Lung (tissue), 12 donors: ENCODE results near the gene MTUS2. TPM values are rescaled to one million over a fixed set of nuclear protein-coding genes. Genes with fewer than 3 reads are reported as not detected.

Experiments
- ATAC-seq: fragments of 200-7000 bp; cut with Tn5 transposase; one replicate; pipeline ENCODE4 v1.9.1; 2020; ENCODE audit warnings: moderate number of reproducible peaks; ENCODE audit not compliant: insufficient read depth, low FRiP score
- DNase-seq, 3 donors: peaks; one replicate each; pipeline ENCODE4 v3.0.0-alpha.2; 2013 to 2017
- H3K27ac ChIP-seq, 2 donors: one replicate each; pipeline ENCODE4 v1.5.1; 2013; ENCODE audit warnings: mild to moderate bottlenecking in 2 of 2, moderate library complexity in 2 of 2, control low read depth in 1 of 2, inconsistent platforms in 1 of 2, low read depth in 1 of 2, low read length in 1 of 2
- H3K27me3 ChIP-seq, 3 donors: one replicate each; pipeline ENCODE4 v1.5.1; 2013; ENCODE audit warnings: low read length in 2 of 3; ENCODE audit not compliant: control insufficient read depth in 3 of 3, insufficient read depth in 3 of 3
- H3K36me3 ChIP-seq, 4 donors: one replicate each; pipeline ENCODE4 v1.5.1; 2013; ENCODE audit warnings: low read length in 4 of 4, mild to moderate bottlenecking in 1 of 4, moderate library complexity in 1 of 4; ENCODE audit not compliant: control insufficient read depth in 4 of 4, insufficient read depth in 4 of 4
- H3K4me1 ChIP-seq, 5 donors: one replicate each; pipeline ENCODE4 v1.5.1; 2013; ENCODE audit warnings: low read length in 5 of 5, mild to moderate bottlenecking in 2 of 5, moderate library complexity in 1 of 5; ENCODE audit not compliant: control insufficient read depth in 5 of 5, insufficient read depth in 5 of 5
- H3K4me3 ChIP-seq: one replicate; pipeline ENCODE4 v1.5.1; 2013; ENCODE audit warnings: mild to moderate bottlenecking, control low read depth, moderate library complexity
- H3K9ac ChIP-seq, 2 donors: one replicate each; pipeline ENCODE4 v1.5.1; 2013; ENCODE audit warnings: low read length in 2 of 2, control low read depth in 1 of 2; ENCODE audit not compliant: insufficient read depth in 1 of 2
- H3K9me3 ChIP-seq, 4 donors: one replicate each; pipeline ENCODE4 v1.5.1; 2013; ENCODE audit warnings: low read length in 3 of 4, mild to moderate bottlenecking in 1 of 4, moderate library complexity in 1 of 4; ENCODE audit not compliant: control insufficient read depth in 4 of 4, insufficient read depth in 3 of 4
- WGBS, 2 donors: extraction: QIAGEN DNeasy Blood & Tissue Kit; methylation state at CpG; one replicate each; pipeline ENCODE4 v1.1.7; 2013; 5-methylcytosine and 5-hydroxymethylcytosine counted together
- polyA plus RNA-seq, 2 donors: library from polyadenylated mRNA; stranded (reverse); fragments of 200-250 nt; gene quantifications; one replicate each; pipeline ENCODE4 v1.2.1, GENCODE V29; 2013
- total RNA-seq, 2 donors: library from RNA; depleted of rRNA in 1 of 2; stranded (reverse); fragments of >200 nt in 1 of 2; gene quantifications; one replicate each; pipeline ENCODE4 v1.2.1, GENCODE V29; 2014 to 2021
- TF ChIP-seq, protein P1 (sequence below): IDR thresholded peaks from 2 replicates; pipeline ENCODE4 v1.5.1; 2012; ENCODE audit warnings: mild to moderate bottlenecking; ENCODE audit errors: control extremely low read depth, extremely low read depth
- donor health status: control.
- donor health status: control.
- donor health status: Bipolar disorder and iron deficiency.
- donor health status: healthy.
- donor health status: DM: yes; HTN: yes; CAD: no.

MTUS2 gene
- total and polyA plus RNA-seq, 4 donors, result 0.03 to 0.54 (median 0.08) TPM

DNA sequence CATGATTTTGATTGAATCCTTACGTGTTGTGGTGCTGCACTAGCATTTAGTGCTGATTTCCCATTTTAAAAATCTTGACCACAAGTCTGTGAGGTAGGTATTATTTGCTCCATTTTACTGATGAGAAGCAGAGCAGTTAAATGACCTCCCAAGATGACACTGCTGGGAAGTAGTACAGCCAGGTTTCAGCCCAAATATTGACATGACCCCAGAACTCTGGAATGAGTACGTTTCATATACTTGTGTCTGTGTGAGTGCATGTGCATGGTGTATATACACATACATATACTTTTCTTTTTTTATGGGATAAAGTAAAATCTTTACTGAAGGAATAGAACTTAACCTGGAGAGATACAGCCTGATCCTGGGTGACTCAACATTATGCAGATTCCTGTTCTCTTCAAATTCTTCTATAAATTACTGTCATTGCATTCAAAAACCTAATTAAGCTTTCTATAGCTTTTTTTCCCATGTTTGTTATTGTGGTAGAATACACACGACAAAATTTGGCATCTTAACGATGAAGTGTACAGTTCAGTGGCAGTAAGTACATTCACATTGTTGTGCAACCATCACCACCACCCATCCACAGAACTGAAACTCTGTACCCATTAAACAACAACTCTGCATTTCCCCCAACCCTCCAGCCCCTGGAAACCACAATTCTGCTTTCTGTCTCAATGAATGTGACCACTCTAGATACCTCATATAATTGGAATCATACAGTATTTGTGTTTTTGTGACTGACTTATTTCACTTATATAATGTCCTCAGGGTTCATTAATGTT lies 311.9 kb downstream of the MTUS2 start:
- WGBS, 2 donors, result 71 to 77% methylated on average over 4 of the region's 4 CpGs
- Histone ChIP-seq H3K9ac (no peak overlapping the region), H3K4me3 (no peak overlapping the region), H3K4me1 (no peaks in the 10 kb centered on the region), H3K36me3 (no peaks in the 10 kb centered on the region), H3K27me3 (no peaks in the 10 kb centered on the region), H3K27ac (no peak overlapping the region), H3K9me3 (peaks cover 0 to 2% (median under 1%) of the 10 kb centered on the region in 4 donors)
- TF ChIP-seq, protein P1, sequence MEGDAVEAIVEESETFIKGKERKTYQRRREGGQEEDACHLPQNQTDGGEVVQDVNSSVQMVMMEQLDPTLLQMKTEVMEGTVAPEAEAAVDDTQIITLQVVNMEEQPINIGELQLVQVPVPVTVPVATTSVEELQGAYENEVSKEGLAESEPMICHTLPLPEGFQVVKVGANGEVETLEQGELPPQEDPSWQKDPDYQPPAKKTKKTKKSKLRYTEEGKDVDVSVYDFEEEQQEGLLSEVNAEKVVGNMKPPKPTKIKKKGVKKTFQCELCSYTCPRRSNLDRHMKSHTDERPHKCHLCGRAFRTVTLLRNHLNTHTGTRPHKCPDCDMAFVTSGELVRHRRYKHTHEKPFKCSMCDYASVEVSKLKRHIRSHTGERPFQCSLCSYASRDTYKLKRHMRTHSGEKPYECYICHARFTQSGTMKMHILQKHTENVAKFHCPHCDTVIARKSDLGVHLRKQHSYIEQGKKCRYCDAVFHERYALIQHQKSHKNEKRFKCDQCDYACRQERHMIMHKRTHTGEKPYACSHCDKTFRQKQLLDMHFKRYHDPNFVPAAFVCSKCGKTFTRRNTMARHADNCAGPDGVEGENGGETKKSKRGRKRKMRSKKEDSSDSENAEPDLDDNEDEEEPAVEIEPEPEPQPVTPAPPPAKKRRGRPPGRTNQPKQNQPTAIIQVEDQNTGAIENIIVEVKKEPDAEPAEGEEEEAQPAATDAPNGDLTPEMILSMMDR, result no peak
- ATAC-seq, result no peak
- DNase-seq, result no peak

DNA sequence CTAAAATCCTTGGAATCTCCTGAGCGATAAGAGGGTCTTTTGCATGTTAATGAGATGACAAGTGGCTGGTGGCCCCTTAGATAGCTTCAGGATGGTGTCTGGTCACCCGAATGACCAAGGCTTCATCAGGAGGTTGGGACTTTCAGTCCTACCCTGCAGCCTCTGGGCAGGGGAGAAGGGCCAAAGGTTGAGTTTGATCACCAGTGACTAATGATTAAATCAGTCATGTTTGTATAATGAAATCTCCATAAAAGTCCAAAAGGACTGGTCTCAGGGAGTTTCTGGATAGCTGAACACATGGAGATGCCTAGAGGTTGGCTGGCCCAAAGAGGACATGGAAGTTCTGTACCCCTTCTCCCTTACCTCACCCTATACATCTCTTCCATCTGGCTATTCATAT lies 316.2 kb downstream of the MTUS2 start:
- TF ChIP-seq, protein P1, result no peak
- H3K9me3 ChIP-seq, result peaks cover 0 to 4% (median under 1%) of the 10 kb centered on the region in 4 donors
- no peaks in the 10 kb centered on the region for H3K36me3 ChIP-seq
- ATAC-seq (no peak), DNase-seq (no peak)
- no peak overlapping the region for H3K4me3 ChIP-seq
- H3K27ac ChIP-seq, result no peak overlapping the region
- H3K9ac ChIP-seq, result no peak overlapping the region
- H3K4me1 ChIP-seq, result no peaks in the 10 kb centered on the region
- no peaks in the 10 kb centered on the region for H3K27me3 ChIP-seq
- 90 to 93% methylated on average over 2 of the region's 2 CpGs for WGBS, 2 donors

DNA sequence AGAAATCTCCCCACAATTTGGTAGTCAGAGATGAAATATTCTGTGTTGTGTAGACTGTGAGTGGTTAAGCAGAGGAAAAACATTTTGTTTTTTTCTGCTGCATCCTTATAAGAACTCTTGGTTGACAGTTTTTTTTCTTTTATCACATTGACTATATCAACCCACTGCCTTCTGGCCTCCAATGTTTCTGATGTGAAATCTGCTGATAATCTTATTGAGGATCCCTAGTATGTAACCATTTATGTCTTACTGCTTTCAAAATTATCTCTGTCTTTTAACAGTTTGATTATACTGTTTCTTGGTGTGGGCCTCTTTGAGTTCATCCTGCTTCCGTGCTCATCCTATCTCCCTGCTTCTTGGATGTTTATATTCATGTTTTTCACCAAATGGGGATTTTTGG lies 316.9 kb downstream of the MTUS2 start:
- no peaks in the 10 kb centered on the region for H3K36me3 ChIP-seq
- H3K27me3 ChIP-seq, result no peaks in the 10 kb centered on the region
- H3K9me3 ChIP-seq, result peaks cover 0 to 4% (median 0%) of the 10 kb centered on the region in 4 donors
- 87 to 97% methylated on average over 1 of the region's 1 CpG for WGBS, 2 donors
- H3K9ac ChIP-seq, result no peak overlapping the region
- no peak for ATAC-seq
- no peak overlapping the region for H3K4me3 ChIP-seq
- no peak for DNase-seq
- H3K4me1 ChIP-seq, result no peaks in the 10 kb centered on the region
- TF ChIP-seq, protein P1, result no peak
- H3K27ac ChIP-seq, result no peak overlapping the region
